ENCODE results near the gene KCNJ2. TPM values are rescaled to one million over a fixed set of nuclear protein-coding genes. Genes with fewer than 3 reads are reported as not detected.

The KCNJ2 gene
- total RNA-seq, 1 donor from 2014 or later = 0.47 TPM

DNA sequence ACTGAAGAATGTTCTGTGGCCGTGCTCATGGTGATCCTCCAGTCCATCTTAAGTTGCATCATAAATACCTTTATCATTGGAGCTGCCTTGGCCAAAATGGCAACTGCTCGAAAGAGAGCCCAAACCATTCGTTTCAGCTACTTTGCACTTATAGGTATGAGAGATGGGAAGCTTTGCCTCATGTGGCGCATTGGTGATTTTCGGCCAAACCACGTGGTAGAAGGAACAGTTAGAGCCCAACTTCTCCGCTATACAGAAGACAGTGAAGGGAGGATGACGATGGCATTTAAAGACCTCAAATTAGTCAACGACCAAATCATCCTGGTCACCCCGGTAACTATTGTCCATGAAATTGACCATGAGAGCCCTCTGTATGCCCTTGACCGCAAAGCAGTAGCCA lies 36.8 kb upstream of the KCNJ2 start:
- Mint-ChIP-seq H3K9me3 (peaks cover 8% of the 10 kb centered on the region), H3K27me3 (ENCODE audit: low read depth) (no peaks in the 10 kb centered on the region), H3K27ac (ENCODE audit: unreplicated experiment) (no peak overlapping the region), H3K4me1 (peaks cover 24% of the 10 kb centered on the region), H3K4me3 (no peak overlapping the region), H3K36me3 (ENCODE audit: low read depth) (peaks cover 5% of the 10 kb centered on the region)
- DNase-seq (ENCODE audit: low read depth, low spot score) = no peak
- TF ChIP-seq, protein P1, sequence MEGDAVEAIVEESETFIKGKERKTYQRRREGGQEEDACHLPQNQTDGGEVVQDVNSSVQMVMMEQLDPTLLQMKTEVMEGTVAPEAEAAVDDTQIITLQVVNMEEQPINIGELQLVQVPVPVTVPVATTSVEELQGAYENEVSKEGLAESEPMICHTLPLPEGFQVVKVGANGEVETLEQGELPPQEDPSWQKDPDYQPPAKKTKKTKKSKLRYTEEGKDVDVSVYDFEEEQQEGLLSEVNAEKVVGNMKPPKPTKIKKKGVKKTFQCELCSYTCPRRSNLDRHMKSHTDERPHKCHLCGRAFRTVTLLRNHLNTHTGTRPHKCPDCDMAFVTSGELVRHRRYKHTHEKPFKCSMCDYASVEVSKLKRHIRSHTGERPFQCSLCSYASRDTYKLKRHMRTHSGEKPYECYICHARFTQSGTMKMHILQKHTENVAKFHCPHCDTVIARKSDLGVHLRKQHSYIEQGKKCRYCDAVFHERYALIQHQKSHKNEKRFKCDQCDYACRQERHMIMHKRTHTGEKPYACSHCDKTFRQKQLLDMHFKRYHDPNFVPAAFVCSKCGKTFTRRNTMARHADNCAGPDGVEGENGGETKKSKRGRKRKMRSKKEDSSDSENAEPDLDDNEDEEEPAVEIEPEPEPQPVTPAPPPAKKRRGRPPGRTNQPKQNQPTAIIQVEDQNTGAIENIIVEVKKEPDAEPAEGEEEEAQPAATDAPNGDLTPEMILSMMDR (conservative IDR thresholded peaks at IDR 0.05) = no peak

DNA sequence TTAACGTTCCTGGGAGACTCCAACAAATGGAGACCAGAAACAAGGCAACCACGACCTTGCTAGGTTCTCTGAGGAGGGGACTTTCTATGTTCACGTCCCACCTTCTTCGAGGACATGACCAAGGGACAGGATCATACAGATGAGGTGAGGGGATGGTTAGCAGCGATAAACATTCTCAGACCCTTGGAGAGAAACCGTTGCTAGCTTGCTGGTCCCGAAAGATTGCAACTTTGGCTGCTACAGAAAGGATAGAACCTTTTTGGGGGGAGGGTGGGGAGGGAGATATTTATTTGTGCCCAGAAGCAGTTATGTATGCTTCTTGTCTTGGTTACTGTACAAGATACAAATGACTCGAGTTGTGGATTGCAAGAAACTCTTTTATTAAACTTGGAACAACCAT lies 35.3 kb upstream of the KCNJ2 start:
- Mint-ChIP-seq H3K36me3 (ENCODE audit: low read depth) (no peaks in the 10 kb centered on the region), H3K27me3 (ENCODE audit: low read depth) (no peaks in the 10 kb centered on the region), H3K4me3 (no peak overlapping the region), H3K9me3 (peaks cover 3% of the 10 kb centered on the region), H3K27ac (ENCODE audit: unreplicated experiment) (no peak overlapping the region), H3K4me1 (peaks cover 37% of the 10 kb centered on the region)
- no peak for DNase-seq (ENCODE audit: low read depth, low spot score)
- TF ChIP-seq, protein P1 (conservative IDR thresholded peaks at IDR 0.05) = no peak

DNA sequence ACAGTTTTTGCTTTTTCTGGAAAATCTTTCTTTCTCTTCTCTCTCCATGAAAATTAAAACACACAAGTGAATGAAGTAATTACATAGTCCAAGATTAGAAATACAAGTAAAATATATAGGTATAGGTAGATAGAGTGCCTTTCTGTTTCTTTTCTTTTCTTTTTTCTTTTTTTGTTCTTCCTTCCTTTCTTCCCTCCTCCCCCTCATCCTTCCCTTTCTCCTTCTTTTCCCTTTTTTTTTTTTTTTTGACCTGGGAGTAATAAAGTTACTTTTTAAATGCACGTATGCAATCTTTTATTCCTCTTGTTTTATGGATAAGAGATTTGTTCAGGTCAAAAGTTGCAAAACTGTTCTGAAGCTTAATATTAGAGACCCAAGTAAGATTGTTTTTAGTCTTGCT lies 34.6 kb upstream of the KCNJ2 start:
- Mint-ChIP-seq H3K4me3 (no peak overlapping the region), H3K27me3 (ENCODE audit: low read depth) (no peaks in the 10 kb centered on the region)

DNA sequence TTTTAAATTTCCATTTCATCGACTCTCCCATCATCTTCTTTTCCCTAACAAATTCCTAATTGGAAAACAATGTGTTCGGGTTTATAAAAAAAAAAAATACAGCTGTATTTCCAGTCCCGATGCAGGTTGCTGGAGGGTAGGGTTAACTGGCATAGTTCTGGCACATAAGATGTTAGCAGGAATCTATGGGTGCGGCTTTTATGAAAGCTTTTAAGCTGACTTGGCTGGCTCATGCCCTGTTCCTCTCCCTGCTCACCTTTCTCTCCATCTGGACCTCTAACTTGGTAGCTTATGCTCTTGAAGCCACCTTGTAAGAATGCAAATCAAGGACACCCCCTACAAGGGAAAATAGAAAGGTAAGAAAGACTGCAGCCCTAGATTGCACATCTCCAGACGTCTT lies 33.2 kb upstream of the KCNJ2 start:
- TF ChIP-seq, protein P1 (conservative IDR thresholded peaks at IDR 0.05) = no peak
- Mint-ChIP-seq H3K4me3 (no peak overlapping the region), H3K9me3 (peaks cover 3% of the 10 kb centered on the region), H3K27ac (ENCODE audit: unreplicated experiment) (no peak overlapping the region), H3K4me1 (peaks cover 24% of the 10 kb centered on the region), H3K27me3 (ENCODE audit: low read depth) (no peaks in the 10 kb centered on the region), H3K36me3 (ENCODE audit: low read depth) (no peaks in the 10 kb centered on the region)
- DNase-seq (ENCODE audit: low read depth, low spot score) = no peak

More for the DNA sequence above, 34.6 kb upstream of the KCNJ2 start:
- no peak for DNase-seq (ENCODE audit: low read depth, low spot score)
- Mint-ChIP-seq H3K27ac (ENCODE audit: unreplicated experiment) (no peak overlapping the region), H3K9me3 (peaks cover 3% of the 10 kb centered on the region), H3K36me3 (ENCODE audit: low read depth) (no peaks in the 10 kb centered on the region), H3K4me1 (peaks cover 37% of the 10 kb centered on the region)
- TF ChIP-seq, protein P1 (conservative IDR thresholded peaks at IDR 0.05) = no peak

DNA sequence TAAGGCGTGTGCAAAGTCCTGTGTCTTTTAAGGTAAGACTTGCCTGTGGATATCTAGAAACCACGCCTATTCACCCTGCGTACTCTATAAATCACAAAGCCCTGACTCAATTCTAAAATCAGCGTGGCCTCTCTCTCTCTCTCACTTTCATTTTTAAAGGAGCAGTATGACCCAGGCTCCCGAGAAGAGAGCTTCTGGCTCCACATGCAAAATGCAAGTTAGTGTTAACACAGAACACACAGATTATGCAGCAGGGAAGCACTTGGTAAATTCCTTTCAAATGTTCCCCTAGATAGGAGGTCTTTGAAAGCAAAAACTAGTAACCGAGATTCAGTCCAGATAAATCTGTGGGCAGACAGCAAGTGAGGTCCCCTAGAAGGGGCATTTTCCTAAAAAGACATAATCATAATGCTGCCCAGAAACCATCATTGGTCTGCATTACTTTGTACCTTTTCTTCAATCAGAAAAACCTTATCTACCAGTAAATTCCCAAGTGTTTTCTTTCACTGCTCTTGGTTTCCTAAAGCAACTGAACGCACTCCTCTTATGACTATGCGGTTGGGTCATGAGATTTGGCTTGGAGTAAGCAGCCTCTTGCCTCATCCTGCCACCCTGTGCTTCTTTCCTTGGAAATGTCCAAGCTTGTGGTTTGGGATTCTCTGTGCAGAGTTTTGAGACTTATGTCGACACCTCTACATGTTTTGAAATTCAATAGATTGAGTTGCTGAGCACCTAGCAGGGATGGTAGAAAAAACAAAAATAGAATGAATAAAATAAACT lies 31.7 kb upstream of the KCNJ2 start:
- H3K27me3 Mint-ChIP-seq (ENCODE audit: low read depth) = no peaks in the 10 kb centered on the region
- no peaks in the 10 kb centered on the region for H3K9me3 Mint-ChIP-seq
- peaks cover 21% of the 10 kb centered on the region for H3K4me1 Mint-ChIP-seq
- H3K27ac Mint-ChIP-seq (ENCODE audit: unreplicated experiment) = no peak overlapping the region
- no peak for DNase-seq (ENCODE audit: low read depth, low spot score)
- H3K4me3 Mint-ChIP-seq = no peak overlapping the region
- TF ChIP-seq, protein P1 (conservative IDR thresholded peaks at IDR 0.05) = no peak
- H3K36me3 Mint-ChIP-seq (ENCODE audit: low read depth) = no peaks in the 10 kb centered on the region

Data from neural crest cell (in vitro differentiated cells).